Stimulated activated CD4-positive, alpha-beta T cell treated with anti-CD3 and anti-CD28 coated beads, Interleukin-1b, Interleukin-23, amount 100 ng/mL, for 1 hour (primary cell): ENCODE results near the gene ANKRD30B.
"Not testable (repeated sequence)": the region's sequence is repeated elsewhere in the genome, so short reads cannot be mapped to it uniquely, and the experiment has no call there.

ENCODE experiments used
- DNase-seq, 2 donors: peaks; one replicate each; pipeline ENCODE4 v3.0.0-alpha.2; 2020; ENCODE audit warnings: low read depth in 2 of 2

The ANKRD30B gene, protein sequence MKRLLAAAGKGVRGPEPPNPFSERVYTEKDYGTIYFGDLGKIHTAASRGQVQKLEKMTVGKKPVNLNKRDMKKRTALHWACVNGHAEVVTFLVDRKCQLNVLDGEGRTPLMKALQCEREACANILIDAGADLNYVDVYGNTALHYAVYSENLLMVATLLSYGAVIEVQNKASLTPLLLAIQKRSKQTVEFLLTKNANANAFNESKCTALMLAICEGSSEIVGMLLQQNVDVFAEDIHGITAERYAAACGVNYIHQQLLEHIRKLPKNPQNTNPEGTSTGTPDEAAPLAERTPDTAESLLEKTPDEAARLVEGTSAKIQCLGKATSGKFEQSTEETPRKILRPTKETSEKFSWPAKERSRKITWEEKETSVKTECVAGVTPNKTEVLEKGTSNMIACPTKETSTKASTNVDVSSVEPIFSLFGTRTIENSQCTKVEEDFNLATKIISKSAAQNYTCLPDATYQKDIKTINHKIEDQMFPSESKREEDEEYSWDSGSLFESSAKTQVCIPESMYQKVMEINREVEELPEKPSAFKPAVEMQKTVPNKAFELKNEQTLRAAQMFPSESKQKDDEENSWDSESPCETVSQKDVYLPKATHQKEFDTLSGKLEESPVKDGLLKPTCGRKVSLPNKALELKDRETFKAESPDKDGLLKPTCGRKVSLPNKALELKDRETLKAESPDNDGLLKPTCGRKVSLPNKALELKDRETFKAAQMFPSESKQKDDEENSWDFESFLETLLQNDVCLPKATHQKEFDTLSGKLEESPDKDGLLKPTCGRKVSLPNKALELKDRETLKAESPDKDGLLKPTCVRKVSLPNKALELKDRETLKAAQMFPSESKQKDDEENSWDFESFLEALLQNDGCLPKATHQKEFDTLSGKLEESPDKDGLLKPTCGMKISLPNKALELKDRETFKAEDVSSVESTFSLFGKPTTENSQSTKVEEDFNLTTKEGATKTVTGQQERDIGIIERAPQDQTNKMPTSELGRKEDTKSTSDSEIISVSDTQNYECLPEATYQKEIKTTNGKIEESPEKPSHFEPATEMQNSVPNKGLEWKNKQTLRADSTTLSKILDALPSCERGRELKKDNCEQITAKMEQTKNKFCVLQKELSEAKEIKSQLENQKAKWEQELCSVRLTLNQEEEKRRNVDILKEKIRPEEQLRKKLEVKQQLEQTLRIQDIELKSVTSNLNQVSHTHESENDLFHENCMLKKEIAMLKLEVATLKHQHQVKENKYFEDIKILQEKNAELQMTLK (N-terminal part only)

DNA sequence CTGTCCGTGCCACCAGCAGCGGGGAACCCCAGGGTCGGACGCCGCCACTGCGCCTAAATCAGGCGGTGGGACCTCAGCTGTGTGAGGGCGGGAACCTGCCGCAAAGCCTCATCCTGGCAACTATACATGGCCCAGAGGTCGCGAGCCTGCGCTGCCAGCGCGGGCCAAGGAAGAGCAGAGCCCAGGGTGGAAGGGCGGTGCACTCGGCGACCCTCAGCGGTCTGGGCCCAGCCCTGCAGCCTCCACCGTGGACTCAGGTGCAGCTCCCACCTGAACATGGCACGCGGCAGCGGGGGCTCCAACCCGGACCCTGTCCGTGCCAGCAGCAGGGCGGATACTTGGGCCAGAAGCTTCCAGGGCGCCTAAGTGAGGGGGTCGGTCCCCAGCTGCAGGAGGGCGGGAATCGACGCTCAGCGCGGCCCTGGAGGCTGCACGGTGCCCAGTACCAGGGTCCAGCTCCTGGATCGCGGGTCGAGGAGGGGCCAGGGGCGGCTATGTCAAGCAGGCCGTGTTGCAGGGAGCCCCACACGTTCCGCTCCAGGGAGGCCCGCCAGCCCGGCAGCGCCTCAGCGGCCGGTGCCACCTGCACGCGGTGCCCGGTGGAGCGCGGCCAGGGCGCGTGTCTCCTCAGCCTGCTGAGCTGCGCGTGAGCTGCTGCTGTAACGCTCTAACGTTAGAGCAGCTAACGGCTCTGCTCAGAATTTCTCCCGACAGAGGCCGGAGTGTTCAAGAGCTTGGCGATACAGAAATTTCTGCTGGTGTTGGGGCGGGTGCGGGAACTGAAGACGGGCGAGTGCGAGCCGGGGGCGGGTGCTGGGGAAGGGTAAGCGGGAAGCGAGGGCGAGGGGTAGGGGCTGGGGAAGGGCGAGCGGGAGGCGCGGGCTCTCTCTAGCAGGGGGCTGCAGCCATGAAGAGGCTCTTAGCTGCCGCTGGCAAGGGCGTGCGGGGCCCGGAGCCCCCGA lies at the start of gene ANKRD30B:
Gene ANKRD30B, plus strand, starts transcription at position 660 of the 962 bp plus-strand sequence. Its CDS starts 248 bp downstream, at position 908.
- DNase-seq = no peak

DNA sequence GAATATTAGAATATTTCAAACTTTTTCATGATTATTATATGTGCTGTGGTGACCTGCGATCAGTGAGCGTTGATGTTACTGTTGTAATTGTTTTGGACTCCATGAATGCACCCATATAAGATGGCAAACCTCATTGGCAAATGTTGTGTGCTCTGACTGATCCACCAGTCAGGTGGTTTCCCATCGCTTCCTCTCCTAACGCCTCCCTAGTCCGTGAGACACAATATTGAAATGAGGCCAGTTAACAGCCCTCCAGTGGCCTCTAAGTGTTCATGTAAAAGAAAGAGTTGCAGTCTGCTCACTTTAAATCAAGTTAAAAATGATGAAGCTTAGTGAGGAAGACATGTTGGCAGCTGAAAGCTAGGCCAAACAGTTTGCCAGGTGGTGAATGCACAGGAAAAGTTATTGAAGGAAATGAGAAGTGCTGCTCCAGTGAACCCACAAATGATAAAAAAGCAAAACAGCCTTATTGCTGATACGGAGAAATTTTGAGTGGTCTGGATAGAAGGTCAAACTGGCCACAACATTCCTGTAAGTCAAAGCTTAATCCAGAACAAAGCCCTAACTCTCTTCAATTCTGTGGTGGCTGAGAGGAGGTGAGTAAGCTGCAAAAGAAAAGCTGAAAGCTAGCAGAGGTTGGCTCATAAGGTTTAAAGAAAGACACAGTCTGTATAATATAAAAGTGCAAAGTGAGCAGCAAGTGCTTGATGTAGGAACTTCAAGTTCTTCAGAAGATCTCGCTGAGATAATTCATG lies 46.5 kb upstream of the ANKRD30B start:
- DNase-seq = not testable (repeated sequence)

DNA sequence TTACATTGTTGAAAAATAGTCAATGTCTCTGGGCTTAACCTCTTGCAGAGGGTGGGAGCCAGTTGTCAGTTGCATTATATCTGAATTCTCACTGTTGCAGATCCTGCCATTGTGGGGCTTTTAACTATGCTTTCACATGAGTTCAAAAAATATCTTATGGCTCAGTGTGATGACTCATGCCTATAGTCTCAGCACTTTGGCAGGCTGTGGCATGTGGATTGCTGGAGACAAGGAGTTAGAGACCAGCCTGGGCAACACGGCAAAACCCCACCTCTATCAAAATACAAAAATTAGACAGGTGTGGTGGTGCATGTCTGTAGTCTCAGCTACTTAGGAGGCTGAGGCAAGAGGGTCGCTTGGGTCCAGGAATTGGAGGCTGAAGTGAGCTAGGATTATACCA lies 38.2 kb upstream of the ANKRD30B start:
- not testable (repeated sequence) for DNase-seq

DNA sequence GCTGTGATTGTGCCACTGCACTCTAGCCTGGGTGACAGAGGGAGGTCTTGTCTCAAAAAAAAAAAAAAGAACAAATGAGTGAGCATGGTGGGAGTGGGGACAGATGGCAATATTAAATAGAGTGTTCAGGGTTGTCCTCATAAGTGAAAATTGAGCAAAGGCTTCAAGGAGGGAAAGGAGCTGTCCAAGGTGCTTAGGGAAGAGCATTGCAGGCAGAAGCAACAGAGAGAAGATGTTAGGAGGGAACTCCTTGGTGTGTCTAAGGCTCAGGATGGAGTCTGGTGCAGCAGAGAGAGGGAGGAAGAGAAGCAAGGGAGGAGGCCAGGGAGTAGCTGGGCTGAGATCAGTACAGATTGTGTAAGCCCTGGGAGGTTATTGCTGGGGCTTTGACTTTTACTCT lies 26.4 kb upstream of the ANKRD30B start:
- not testable (repeated sequence) for DNase-seq

DNA sequence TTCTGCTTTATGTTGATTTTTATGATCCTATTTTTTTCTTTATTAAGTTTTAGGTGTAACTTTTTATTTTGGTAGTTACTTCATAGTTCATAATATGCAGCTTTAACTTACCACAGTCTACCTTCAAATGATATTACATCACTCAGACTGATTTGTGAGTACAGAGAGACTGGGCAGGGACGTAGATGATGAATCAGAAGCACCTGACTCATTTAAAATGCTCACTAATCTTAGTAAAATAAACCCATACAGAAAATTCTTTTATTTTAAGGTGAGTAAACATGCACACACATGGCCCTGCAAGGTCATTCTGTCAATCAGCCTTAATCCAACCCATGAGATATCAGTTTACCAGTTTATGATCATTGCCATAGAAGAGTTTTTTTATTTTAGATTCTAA lies 8.9 kb upstream of the ANKRD30B start:
- DNase-seq = not testable (repeated sequence)

DNA sequence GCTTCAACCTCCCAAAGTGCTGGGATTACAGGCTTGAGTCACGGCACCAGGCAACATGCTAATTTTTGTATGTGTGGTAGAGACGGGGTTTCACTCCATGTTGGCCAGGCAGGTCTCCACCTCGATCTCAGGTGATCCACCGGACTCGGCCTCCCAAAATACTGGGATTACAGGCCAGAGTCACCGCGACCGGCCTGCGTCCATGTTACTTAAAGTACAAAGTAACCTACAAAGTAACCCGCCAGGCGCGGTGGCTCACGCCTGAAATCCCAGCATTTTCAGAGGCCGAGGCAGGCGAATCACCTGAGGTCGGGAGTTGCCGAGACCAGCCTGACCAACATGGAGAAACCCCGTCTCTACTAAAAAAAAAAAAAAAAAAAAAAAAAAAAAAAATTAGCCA lies 1.1 kb upstream of the ANKRD30B start:
- no peak for DNase-seq

DNA sequence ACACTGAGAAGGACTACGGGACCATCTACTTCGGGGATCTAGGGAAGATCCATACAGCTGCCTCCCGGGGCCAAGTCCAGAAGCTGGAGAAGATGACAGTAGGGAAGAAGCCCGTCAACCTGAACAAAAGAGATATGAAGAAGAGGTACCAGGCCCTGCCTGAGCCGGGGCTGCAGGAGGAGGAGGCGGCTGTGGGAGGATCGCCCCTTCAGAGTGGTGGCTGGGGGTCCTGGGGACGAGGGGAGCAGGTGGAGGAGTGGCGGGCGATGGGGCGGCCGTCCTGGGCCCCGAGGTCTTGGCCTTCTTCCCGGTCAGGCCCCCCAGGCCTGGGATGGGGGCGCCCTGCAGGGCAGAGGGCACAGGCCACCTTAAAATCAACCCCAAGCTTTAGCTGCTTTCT lies 524 bp downstream of the ANKRD30B start:
- DNase-seq = no peak

DNA sequence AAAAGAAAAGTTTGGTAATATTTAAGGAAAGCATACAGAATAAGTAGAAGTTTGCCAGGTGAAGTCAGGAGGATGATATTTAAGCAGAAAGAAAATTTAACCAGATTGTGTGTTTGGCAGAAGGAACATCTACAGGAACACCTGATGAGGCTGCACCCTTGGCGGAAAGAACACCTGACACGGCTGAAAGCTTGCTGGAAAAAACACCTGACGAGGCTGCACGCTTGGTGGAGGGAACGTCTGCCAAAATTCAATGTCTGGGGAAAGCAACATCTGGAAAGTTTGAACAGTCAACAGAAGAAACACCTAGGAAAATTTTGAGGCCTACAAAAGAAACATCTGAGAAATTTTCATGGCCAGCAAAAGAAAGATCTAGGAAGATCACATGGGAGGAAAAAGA lies 15.6 kb downstream of the ANKRD30B start:
- DNase-seq = not testable (repeated sequence)

DNA sequence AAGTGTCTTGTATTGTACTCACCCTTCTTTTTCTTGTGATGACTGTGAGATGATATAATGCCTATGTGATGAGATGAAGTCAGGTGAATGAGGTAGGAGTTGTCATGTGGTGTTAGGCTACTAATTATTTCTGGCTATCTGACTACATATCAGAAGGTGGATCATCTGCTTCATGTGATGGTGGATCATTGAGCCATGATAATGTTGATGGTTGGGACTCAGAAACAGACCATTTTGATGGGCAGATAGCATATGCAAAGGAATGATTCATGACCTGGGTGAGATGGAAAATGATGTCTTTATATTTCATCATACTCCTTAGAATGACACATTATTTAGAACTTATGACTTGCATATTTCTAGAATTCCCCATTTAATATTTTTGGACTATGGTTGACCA lies 19.5 kb downstream of the ANKRD30B start:
- DNase-seq = no peak

DNA sequence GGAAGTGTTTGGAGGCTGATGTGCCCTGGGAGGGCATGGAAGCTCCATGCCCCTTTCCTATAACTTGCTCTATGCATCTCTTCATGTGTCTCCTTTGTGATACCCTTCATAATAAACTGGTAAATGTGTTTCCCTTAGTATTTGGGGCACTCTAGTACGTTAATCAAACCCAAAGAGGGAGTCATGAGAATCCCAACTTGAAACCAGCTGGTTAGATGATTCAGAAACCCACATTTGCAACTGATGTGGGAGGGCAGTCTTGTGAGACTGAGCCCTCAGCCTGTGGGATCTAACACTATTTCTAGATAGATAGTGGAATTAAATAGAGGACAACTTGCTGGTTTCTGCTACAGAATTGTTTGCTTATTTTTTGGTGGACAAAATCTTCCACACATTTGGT lies 20.3 kb downstream of the ANKRD30B start:
- DNase-seq = no peak

DNA sequence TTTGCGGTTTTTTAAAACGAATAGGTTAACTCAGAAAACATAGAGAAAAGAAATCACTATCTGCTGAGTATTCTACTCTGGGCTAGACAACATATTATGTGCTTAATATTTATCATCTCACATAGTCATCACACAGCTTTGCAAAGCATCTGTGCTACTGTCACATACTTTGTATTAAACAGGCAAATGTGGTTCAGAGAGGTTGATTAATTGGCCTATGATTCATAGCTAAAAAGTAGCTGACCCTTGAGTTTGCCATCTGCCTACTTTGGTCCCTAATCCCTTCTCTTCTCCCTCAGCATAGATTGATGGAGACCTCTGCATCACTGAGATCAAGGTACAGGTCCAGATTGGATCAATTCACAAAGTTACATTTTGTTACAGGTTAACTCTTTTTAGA lies 21.4 kb downstream of the ANKRD30B start:
- no peak for DNase-seq

DNA sequence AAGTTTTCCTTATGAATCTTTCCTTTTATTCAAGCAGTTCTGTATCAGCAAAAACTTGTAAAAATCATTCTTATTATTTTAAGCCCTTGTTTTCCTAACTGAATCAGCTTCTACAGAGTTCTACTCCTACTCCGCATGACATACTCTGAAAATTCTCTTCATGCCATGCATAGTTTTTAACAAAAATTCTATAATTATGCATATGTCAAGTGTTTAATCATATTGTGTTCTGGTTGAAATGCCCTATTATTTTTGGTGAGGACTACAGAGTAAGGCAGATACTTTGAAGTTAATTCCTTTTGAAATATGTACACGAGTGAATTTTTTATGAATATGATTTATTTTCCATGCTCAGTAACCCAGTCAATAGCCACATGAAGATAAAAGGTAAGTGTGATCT lies 28.8 kb downstream of the ANKRD30B start:
- no peak for DNase-seq

DNA sequence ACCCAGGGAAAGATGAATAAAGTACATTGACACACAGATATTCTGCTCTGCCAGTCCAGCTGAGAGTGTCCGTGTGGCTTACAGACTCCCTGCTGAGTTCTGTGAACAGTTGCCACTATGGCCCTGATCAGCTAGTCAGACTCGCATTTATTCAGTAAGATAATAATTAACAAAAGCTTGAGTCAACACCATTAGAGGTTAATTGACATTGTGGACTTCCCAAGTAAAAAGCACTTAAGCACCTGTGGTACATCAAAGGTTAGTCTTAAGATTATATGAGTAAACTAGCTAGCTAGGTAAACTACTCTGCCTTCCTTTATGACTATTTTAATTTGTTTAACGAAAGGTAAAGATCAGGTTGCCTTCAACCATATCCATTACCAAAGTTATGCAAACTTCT lies 33.7 kb downstream of the ANKRD30B start:
- no peak for DNase-seq

DNA sequence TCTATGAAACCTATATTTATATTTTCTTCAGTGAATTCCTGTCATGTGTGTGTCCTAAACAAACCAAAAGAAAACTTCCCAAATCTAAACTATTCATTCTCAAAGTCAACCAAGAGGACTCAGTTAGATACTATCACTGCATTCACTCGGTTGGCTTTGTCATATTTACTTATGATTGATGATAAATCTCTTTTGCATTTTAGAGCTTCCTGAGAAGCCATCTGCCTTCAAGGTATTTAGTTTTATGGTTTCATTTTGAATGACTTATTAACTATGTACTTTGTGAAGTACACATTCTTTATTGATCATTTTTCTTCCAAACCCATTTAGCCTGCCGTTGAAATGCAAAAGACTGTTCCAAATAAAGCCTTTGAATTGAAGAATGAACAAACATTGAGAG lies 36.2 kb downstream of the ANKRD30B start:
- DNase-seq = no peak

DNA sequence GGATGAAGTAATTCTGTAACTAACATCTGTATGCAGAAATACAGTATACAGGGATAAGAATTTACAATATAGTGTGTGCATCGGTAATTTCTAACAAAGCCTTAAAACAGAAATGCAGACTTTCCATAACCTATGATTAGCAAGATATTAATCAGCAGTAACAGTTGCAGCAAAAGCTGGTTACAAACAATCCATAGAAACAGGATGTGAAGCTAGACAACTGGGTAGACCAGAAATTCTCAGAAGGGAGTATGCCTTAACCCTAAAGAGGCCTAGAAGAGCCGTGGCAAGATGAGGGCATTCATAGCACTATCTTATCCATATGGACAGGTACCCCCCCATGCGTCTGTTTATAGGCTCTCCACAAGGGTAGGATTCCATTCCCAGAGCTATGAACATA lies 48.9 kb downstream of the ANKRD30B start:
- not testable (repeated sequence) for DNase-seq

DNA sequence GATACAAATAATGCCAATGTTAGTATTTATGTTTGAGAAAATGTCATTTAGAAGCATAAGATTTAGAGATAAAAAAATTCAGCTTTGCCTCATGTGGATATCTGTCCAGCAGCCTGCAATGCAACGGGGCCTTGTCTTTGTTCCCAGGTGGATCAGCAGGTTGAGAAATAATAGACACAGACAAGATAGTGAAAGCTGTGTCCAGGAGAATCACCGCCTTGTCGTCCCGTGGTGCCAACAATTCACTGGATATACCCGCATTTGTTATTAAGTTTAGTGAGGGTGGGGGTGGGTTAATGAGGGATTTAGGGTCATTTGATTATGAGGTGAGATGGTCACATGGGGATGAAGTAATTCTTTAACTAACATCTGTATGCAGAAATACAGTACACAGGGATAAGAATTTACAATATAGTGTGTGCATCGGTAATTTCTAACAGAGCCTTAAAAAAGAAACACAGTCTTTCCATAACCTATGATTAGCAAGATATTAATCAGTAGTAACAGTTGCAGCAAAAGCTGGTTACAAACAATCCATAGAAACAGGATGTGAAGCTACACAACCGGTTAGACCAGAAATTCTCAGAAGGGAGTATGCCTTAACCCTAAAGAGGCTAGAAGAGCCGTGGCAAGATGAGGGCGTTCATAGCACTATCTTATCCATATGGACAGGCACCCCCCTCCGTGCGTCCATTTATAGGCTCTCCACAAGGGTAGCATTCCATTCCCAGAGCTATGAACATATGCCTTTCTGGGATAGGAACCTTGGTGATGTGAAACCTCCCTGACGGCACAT lies 50.2 kb downstream of the ANKRD30B start:
- not testable (repeated sequence) for DNase-seq

DNA sequence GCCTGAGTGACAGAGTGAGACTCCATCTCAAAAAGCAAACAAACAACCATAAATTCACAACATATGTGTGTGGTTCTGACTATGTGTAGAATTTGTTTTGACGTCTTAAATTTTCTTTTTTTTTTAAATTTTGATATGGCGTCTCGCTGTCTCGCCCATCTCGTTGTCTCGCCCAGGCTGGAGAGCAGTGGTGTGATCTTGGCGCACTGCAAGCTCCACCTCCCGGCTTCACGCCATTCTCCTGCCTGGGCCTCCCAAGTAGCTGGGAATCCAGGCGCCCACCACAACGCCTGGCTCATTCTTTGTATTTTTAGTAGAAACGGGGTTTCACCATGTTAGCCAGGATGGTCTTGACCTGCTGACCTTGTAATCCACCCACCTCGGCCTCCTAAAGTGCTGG lies 63.1 kb downstream of the ANKRD30B start:
- not testable (repeated sequence) for DNase-seq

DNA sequence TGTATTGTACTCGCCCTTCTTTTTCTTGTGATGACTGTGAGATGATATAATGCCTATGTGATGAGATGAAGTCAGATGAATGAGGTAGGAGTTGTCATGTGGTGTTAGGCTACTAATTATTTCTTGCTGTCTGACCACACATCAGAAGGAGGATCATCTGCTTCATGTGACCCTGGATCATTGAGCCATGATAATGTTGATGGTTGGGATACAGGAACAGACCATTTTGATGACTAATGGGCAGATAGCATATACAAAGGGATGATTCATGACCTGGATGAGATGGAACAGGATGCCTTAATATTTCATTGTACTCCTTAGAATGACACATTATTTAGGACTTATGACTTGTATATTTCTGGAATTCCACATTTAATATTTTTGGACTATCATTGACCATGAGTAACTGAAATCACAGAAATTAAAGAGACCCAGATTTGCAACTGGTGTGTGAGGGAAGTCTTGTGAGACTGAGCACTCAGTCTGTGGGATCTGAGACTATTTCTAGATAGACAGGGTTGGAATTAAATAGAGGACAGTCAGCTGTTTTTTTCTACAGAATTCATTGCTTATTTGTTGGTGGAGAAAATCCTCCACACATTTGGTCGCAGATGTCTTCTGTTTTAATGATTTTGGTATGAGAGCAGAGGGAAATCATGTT lies 79.1 kb downstream of the ANKRD30B start:
- not testable (repeated sequence) for DNase-seq

DNA sequence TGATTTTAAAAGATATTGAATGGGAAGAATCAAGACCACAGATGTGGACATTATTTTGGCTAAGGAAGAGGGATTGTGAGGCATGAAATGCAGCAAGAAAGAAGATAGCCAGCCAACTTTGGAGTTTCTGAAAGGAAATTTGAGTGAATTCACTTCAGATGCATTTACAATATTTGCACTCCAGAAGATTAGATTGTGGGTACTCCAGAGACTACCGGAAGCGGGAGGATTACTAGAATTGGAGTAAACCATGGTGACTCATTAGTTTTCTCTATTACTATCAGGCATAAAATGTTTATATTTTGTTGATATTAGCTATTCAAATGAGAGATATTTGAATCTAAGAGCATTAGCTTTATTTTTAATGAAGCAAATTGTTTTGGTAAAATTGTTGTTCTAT lies 93.6 kb downstream of the ANKRD30B start:
- DNase-seq = not testable (repeated sequence)
